Prostate gland (tissue), 2 donors: ENCODE data around the gene CELF2. TPM values are rescaled to one million over a fixed set of nuclear protein-coding genes. Genes with fewer than 3 reads are reported as not detected.

ENCODE experiments used
- DNase-seq: peaks from one replicate; pipeline ENCODE4 v3.0.0-alpha.2; 2019; ENCODE audit warnings: low spot score
- H3K27ac ChIP-seq, 2 donors: fragments of 200-600 bp; sonication (generic); 2 replicates each; pipeline ENCODE4 v1.5.1; 2017 to 2019
- H3K27me3 ChIP-seq: fragments of 200-600 bp; sonication (generic); replicated peaks from 2 replicates; pipeline ENCODE4 v1.5.1; 2019; ENCODE audit not compliant: insufficient read depth
- H3K36me3 ChIP-seq, 2 donors: fragments of 200-600 bp; sonication (generic); 1 replicate in 1 of 2; 2 replicates in 1 of 2; pipeline versions ENCODE4 v1.5.1 to v1.8.1; 2017 to 2019
- H3K4me1 ChIP-seq: fragments of 200-600 bp; sonication (generic); replicated peaks from 2 replicates; pipeline ENCODE4 v1.5.1; 2019
- H3K4me3 ChIP-seq, 2 donors: fragments of 200-600 bp; sonication (generic); 2 replicates each; pipeline ENCODE4 v1.5.1; 2017 to 2019
- H3K9me3 ChIP-seq: fragments of 200-600 bp; sonication (generic); 2 replicates; pipeline ENCODE4 v1.5.1; 2017
- POLR2A ChIP-seq: fragments of 450-650 bp; IDR thresholded peaks from one replicate; pipeline ENCODE4 v1.6.1; 2016; ENCODE audit warnings: antibody characterized with exemption, mild to moderate bottlenecking
- POLR2AphosphoS5 ChIP-seq: sonication (generic); formaldehyde crosslinking; IDR thresholded peaks from one replicate; pipeline ENCODE4 v1.6.1; 2017; ENCODE audit warnings: antibody characterized with exemption
- WGBS: methylation state at CpG from one replicate; pipeline ENCODE4 v1.1.5; 2018; 5-methylcytosine and 5-hydroxymethylcytosine counted together
- intact Hi-C: fragments of 100-400 bp; cut with DNase I; formaldehyde crosslinking; loops from one replicate; pipeline ENCODE4 v1.14.2; 2022
- total RNA-seq, 2 donors: library from RNA; depleted of rRNA; stranded (reverse); fragments of >200 nt; gene quantifications; one replicate each; pipeline ENCODE4 v1.1.0, GENCODE V29; 2016
- TF ChIP-seq, protein P1 (sequence below), 4 experiments: fragments of 200-600 bp in 2 of 4; fragments of 450-650 bp in 2 of 4; sonication (generic) in 2 of 4; IDR thresholded peaks; 1 replicate in 3 of 4; 2 replicates in 1 of 4; pipeline ENCODE4 v1.5.1; 2016 to 2019; ENCODE audit warnings: antibody characterized with exemption in 4 of 4, mild to moderate bottlenecking in 2 of 4, moderate library complexity in 2 of 4

CELF2 gene
- total RNA-seq, 2 donors from 2014 or later = 19.2 to 43.2 TPM

DNA sequence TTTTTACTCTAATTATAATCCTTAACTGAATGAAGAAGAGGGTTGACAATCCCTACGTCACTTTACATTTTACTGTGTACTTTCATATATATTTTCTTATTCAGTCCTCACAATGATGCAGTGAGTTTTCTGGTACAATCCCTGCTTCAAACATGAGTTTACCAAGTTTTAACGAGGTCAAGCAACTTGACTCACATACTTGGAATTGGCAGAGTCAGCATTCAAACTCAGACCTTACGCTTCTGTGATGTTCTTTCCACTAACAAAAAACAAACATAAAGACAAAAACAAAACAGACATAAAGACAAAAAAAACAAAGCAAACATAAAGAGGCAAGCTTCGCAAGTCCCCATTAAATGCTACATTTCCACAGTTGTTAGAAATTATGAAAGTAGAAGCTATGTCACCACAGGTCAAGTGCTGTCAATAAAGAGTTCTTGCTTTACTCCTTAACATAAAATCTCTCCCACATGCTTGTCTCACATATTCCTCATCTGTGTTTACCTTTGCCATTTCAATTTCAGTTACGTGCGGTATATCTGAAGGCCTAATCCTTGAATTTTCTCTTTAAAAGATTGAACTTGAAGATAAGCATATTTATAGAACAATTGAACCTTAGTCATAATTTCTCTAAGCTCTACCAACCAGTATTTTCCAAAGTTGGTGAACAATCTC, 217.3 kb downstream of the CELF2 start:
- Histone ChIP-seq H3K4me1 (no peaks in the 10 kb centered on the region), H3K9me3 (no peaks in the 10 kb centered on the region), H3K27me3 (no peaks in the 10 kb centered on the region), H3K4me3 (no peak overlapping the region), H3K36me3 (no peaks in the 10 kb centered on the region), H3K27ac (no peak overlapping the region)
- WGBS = 59% methylated on average over 6 of the region's 6 CpGs
- TF ChIP-seq POLR2A (no peak), POLR2AphosphoS5 (no peak)
- TF ChIP-seq, protein P1, sequence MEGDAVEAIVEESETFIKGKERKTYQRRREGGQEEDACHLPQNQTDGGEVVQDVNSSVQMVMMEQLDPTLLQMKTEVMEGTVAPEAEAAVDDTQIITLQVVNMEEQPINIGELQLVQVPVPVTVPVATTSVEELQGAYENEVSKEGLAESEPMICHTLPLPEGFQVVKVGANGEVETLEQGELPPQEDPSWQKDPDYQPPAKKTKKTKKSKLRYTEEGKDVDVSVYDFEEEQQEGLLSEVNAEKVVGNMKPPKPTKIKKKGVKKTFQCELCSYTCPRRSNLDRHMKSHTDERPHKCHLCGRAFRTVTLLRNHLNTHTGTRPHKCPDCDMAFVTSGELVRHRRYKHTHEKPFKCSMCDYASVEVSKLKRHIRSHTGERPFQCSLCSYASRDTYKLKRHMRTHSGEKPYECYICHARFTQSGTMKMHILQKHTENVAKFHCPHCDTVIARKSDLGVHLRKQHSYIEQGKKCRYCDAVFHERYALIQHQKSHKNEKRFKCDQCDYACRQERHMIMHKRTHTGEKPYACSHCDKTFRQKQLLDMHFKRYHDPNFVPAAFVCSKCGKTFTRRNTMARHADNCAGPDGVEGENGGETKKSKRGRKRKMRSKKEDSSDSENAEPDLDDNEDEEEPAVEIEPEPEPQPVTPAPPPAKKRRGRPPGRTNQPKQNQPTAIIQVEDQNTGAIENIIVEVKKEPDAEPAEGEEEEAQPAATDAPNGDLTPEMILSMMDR (IDR thresholded peaks at IDR 0.05) = no peak
- intact Hi-C loops = no loop called here
- DNase-seq = no peak

DNA sequence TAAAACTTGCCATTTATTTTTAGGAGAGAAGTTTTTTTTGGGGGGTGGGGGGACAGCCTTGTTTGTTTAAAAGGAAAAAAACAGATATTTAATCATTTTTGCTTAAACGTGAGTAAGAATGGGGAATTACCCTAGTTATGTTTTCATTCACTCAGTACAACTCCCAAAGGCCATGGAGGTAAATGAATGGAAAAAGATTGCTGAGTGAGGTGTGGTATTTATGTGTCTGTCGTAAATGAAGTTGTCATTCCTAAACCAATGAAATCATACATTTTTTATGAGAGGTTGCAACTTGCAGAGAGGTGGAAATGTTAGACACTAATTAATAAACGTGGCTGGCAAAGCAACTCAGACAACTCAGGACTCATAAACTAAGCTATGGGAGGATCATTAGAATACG, 218.1 kb downstream of the CELF2 start:
- H3K27me3 ChIP-seq = no peaks in the 10 kb centered on the region
- no peak overlapping the region for H3K4me3 ChIP-seq
- H3K9me3 ChIP-seq = no peaks in the 10 kb centered on the region
- no peak for TF ChIP-seq POLR2A
- TF ChIP-seq, protein P1 (IDR thresholded peaks at IDR 0.05) = no peak
- TF ChIP-seq POLR2AphosphoS5 = no peak
- no peak overlapping the region for H3K27ac ChIP-seq
- H3K4me1 ChIP-seq = no peaks in the 10 kb centered on the region
- no peaks in the 10 kb centered on the region for H3K36me3 ChIP-seq
- WGBS = 74% methylated on average over 4 of the region's 4 CpGs
- intact Hi-C loops = no loop called here
- DNase-seq = no peak

DNA sequence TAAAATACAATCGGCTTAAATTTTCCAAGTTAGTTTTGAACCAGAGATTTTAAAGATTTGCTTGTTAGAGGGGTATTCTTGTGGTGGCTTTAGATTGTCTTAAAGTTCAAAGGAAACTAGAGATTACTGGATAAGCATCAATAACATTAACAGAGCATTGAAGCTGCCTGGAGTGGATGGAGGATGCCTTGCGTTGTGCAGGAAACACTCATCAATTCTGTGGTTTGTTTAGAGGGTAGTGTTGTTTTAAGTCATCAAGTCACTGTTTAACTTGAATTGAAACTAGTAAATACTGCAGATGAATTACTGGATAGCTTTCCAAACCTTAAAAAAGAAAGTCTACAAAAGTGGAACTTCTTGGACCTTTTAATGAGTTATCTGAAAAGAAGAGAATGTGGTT, 218.6 kb downstream of the CELF2 start:
- no peaks in the 10 kb centered on the region for H3K27me3 ChIP-seq
- no peak overlapping the region for H3K27ac ChIP-seq
- H3K9me3 ChIP-seq = no peaks in the 10 kb centered on the region
- no peaks in the 10 kb centered on the region for H3K36me3 ChIP-seq
- 30% methylated on average over 2 of the region's 2 CpGs for WGBS
- TF ChIP-seq POLR2A = no peak
- no peak for TF ChIP-seq POLR2AphosphoS5
- TF ChIP-seq, protein P1 (IDR thresholded peaks at IDR 0.05) = no peak
- intact Hi-C loops = no loop called here
- no peak for DNase-seq
- no peaks in the 10 kb centered on the region for H3K4me1 ChIP-seq
- no peak overlapping the region for H3K4me3 ChIP-seq

DNA sequence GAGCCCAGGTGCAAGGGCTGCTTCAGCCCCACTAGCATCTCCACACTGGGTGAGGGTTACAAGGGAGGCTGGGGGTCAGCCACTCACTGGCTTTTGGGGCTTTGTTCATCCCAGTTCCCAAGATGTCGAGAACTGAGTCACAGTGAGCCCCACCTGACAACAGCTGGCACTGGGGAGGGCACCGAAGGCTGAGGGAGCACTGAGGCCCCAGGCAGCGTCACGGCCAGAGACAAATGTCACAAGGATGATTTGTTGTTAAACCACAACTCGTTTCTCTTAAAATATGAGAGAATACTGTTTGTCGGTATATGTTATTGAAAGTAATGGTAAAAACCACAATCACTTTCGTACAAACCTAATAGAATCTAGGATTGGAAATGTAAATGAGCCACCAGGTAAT, 219.9 kb downstream of the CELF2 start:
- H3K27me3 ChIP-seq = no peaks in the 10 kb centered on the region
- H3K36me3 ChIP-seq = no peaks in the 10 kb centered on the region
- no peak overlapping the region for H3K27ac ChIP-seq
- DNase-seq = no peak
- H3K4me1 ChIP-seq = no peaks in the 10 kb centered on the region
- TF ChIP-seq, protein P1 (IDR thresholded peaks at IDR 0.05) = no peak
- TF ChIP-seq POLR2AphosphoS5 (no peak), POLR2A (no peak)
- WGBS = 94% methylated on average over 7 of the region's 7 CpGs
- no peaks in the 10 kb centered on the region for H3K9me3 ChIP-seq
- H3K4me3 ChIP-seq = no peak overlapping the region
- intact Hi-C loops = no loop called here

DNA sequence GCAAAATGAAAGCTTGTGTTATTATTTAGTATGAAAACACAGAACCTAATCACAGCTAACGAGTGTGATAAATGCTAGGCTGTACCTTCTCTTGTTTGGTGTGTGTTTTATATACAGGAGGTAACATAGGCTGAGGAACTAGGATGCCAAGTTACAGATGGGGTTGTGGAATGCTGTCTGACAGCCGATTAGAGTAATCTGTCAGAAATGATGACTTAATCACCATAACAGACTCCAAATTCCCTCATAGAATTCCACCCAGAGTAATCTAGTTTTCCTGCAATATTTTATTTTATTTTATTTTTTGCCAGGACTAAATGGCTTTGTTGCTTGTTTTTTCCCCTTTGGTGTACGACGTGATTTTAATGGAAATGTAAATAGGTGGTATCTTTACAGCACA, 221.2 kb downstream of the CELF2 start:
- no peaks in the 10 kb centered on the region for H3K9me3 ChIP-seq
- TF ChIP-seq POLR2AphosphoS5 = no peak
- no peak overlapping the region for H3K4me3 ChIP-seq
- DNase-seq = no peak
- no peaks in the 10 kb centered on the region for H3K4me1 ChIP-seq
- H3K27me3 ChIP-seq = no peaks in the 10 kb centered on the region
- no peak overlapping the region for H3K27ac ChIP-seq
- intact Hi-C loops = no loop called here
- no peaks in the 10 kb centered on the region for H3K36me3 ChIP-seq
- WGBS = 42% methylated on average over 4 of the region's 4 CpGs
